GM04503 (cell line): Measurements from ENCODE around the gene AFAP1L2.

Experiments
- DNase-seq: peaks from one replicate; pipeline ENCODE4 v3.0.0-alpha.2; 2012; ENCODE audit warnings: low read depth

Gene AFAP1L2

DNA sequence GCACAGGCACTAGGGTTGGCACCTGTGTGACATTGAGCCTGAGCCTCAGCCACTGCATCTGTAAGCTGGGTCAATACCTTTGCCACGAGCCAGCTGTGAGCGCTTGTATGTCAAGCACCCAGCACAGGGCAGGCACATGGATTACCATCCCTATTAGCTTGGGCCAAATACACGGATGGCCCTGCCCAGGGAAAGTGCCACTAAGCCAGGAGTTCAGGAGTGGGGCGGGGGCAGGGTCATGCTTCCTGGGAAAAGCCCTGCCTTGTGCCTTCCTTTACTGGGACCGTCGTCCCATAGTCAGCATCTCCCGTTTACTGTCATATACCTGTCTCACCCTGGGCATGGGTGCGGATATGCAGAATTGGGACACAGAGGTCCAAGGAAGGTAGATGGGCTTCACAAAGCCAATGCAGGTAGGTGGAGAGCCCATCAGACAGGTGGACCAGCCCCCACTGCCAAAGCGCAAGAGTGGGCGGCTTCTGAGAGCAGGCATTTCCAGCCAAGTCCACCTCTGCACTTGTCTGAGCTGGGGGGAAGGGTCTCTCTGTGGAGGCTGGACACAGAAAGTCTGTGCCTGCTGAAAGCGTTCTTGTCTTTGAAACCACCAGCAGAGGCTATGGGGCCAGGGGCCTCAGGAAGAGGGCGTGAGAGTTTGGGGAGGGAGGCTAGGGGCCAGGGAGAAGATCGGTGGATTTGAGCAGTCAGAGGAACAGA, 92.6 kb downstream of the AFAP1L2 start:
- no peak for DNase-seq

DNA sequence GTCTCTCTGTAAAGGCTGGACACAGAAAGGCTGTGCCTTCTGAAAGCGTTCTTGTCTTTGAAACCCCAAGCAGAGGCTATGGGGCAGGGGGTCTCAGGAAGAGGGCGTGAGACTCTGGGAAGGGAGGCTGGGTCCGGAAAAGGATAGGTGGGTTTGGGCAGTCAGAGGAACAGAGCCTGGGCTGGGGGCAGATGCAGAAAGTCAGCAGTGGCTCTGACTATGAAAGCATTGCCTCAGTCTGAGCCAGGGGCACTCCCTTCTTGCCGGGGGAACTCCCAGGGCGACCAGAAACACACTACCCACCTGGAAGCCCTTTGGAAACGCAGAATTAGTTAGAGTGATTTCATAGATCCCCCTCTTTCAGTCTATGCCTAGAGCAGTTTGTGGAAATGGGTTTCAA, 93.3 kb downstream of the AFAP1L2 start:
- no peak for DNase-seq

DNA sequence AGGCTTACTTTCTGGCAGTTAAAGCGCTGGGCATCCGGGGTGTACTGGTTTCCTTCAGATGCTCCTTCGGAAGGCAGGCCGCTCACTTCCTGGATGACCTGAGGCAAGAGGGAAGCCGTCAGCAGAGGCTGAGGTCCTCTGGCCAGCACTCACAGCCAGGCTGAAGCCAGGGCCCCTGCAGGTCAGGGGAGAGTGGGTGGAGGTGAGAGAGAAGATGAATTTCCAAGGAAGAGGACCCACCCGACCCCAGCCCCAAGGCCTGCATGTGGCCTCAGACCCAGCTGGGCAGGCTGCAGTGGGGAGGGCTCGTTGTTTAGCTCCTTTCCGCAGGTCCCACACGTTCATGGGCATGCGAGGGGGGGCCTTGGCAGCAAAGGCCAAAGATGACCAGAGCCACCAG, 94.0 kb downstream of the AFAP1L2 start:
- DNase-seq, result no peak

DNA sequence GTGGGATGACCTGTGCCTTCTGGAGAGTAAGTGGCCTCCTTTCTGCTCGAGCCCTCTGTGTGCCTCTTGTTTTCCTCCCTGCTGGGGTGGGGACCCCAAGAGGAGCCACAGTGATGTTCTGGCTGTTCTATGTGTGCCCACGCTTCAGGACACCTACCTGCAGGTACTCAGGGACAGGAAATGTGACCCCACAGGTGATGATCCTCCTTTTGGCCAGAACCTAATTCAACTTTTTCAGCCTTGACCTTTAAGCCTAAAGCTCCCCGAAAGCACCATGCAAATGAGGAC, 95.0 kb downstream of the AFAP1L2 start:
- DNase-seq, result no peak

DNA sequence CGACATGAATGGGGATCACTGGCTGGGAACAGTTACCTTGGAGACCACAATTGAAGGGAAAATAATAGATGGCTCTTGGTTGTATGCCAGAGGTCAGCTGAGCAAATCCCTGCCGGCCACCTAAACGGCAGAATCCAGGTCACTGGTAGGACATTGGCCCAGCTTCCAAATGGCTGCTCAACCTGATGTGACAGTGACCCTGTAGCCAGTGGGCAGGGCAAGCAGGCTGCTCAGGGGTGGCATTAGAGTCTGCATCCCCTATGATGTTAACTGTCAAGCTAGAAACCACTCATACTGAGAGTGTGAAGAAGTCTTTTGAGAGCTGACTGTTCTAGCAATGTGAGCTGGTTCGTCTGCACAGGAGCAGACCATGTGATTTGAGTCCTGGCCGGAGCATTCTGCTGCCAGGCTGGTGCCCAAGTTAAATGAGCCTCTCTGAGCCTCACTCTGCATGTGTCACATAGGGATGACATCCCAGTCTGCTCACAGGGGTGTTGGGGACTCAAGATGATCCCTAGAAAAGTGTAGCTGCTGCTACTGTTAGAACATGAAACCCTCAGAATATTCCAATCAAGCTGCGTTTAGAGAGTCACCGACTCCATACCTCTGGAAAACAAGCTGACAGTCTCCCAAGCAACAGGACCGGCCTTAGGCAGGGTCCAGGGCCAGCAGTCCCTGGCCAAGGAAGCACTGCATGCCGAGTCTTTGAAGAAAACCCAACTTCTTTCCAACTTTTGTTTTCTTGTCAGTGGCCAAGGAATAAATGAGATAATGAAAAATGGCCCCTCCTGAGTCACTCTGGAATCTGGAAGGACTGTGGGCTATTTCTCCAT, 95.6 kb downstream of the AFAP1L2 start:
- DNase-seq, result peak; percentile 16

DNA sequence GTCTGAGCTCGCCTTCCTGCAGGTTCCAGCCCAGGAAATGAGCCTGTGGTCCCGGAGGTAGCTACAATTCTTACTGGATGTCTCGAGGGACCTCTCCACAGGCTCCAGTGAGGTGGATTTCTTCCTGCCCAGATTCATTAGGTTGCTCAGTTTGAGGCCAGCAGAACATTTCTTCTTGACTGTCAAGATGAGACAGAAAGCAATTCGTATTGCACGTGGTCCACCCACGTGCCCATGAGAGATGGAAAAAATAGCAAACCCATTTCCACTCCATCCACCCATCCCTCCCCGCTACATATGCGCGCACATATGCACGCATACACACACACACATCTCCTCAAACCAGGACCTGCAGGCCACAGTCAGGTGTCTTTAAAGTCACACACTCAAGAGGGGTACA, 96.6 kb downstream of the AFAP1L2 start:
- no peak for DNase-seq

DNA sequence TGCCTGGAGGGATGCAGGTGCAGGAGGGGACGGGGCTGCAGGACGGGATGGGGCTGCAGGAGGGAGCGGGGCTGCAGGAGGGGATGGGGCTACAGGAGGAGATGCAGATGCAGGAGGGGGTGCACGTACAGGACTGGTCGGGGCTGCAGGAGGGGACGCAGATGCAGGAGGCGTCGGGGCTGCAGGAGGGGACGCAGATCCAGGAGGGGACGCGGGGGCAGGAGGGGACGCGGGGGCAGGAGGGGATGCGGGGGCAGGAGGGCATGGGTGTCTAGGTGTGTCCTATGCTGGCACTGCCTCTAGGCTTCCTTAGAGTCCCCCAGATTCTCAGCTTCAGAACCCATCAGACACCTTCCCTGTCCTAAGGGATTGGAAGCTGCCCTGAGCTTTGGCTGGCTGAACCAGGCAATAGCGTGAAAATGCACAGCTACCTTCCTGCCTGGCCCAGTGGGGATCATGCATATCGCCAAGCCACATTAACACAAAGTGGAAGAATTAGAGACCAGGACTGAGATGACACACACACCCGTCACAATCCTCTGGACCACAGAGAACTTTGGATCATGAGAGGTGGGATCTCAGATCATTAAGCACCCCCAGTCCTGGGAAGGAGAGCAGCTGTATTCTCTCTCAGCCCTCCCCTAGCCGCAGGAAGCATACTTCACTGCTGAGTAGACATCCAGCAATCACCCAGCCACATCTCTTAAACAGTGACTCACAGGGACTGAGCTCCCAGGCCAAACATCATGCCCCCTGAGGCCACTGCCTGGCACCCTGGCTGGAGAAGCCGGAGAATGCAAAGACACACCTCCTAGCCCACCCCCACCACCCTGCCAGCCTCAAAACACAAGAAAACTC, 98.0 kb downstream of the AFAP1L2 start:
- DNase-seq, result peak; percentile 84

DNA sequence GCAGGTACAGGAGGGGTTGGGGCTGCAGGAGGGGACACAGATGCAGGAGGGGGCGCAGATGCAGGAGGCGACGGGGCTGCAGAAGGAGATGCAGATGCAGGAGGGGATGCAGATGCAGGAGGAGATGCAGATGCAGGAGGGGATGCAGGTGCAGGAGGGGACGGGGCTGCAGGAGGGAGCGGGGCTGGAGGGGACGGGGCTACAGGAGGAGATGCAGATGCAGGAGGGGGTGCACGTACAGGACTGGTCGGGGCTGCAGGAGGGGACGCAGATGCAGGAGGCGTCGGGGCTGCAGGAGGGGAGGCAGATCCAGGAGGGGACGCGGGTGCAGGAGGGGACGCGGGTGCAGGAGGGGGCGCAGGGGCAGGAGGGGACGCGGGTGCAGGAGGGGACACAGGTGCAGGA, 98.8 kb downstream of the AFAP1L2 start:
- no peak for DNase-seq

DNA sequence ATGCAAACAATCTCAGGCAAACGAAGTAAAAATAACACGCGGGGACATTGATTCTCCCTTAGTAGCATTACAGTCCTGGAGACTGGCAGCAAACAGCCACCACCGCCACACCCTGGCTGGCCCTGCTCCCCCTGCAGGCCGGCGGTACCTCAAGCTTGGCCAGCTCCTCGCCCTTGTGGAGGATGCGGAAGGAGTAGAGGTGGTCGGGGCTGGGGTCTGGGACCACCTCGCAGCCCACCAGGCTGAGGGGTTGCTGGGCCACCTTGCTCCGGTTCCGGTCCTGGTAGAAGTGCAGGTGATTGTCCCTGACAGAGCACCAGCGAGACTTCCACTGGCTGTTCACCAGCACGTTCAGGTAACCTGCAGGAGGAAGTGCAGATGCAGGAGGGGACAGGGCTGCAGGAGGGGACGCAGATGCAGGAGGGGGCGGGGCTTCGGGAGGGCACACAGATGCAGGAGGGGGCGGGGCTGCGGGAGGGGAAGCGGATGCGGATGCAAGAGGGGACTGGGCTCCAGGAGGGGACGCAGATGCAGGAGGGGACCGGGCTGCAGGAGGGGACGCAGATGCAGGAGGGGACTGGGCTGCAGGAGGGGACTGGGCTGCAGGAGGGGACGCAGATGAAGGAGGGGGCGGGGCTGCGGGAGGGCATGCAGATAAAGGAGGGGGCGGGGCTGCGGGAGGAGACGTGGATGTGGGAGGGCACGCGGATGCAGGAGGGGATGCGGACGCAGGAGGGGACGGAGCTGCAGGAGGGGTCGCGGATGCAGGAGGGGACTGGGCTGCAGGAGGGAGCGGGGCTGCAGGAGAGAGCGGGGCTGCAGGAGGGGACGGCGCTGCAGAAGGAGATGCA, 99.5 kb downstream of the AFAP1L2 start:
- no peak for DNase-seq

DNA sequence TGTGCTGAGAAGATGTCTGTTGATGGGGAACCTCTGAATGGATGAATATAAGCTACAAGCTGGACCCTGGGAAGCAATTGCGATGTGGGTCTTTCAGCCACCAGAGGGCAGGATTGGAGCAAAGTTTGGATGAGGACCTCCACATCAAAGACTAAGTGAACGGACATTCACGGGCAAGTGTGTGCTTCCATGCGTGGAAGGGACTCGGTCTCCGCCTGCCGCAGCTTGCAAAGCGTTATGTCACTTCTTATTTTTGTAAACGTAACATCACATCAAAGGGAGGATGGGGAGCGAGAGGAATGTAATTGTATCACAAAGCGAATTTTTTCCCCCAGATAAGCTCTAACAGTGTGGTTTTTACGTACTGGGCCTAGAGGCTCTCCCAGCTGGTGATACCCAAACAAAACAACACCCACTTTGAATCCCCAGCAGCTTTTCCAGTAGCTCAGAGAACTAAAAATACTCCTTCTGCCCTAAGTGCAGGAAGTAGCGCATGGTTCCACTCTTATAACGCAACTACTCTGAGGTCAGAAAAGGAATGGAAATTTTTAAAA, 100.2 kb downstream of the AFAP1L2 start:
- peak; percentile 46 for DNase-seq

DNA sequence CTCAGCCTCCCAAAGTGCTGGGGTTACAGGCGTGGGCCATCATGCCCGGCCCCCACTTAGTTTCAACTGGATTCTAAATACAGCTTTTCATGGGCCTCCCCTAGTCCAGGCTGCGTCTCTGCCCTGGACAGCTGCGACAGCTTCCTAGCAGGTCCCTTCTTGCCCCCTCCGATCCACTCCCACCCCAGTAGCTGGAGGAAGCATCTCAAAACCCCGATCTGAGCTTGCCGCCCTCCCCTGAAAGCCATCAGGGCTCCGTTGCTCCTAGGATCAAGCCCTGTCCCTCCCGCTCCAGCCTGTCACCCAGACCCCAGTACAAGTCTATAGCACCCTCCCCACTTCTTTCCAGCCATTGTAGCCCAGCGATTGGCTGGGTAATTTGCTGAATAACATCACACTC, 100.7 kb downstream of the AFAP1L2 start:
- no peak for DNase-seq

DNA sequence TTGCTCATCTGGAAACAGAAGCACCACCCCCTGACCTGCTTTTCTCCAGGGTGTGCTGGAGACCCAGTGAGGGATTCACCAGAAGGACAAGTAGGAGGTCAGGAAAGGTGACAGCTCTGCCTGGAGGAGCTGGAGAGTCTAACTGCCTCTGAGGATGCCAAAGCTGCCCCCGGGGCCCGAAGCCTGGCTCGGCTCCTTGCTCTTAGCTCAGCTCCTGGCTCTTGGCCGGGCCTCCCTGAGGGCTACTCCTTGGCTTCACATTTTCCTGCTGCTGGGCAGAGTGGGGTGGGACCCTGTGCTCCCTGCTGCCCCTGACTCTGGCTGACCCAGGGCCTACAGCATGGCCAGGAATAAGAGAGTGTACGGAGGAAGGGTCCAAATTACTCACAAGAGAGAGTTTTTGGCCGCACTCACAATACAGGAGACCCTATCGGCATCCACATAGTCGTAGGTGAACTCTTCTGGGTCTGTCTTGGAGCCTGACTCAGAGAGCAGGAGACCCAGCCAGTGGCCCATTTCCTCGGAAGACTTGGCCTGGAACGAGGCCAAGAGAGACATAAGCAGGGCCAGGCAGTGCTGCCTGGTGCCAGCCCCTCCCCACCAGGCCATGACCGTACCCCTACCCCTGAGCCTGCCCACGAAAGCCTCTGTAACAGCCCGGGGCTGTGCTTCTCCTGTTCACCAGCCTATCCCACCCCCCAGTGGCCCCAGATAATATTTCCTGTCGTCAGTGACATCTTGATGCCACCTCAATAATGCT, 102.2 kb downstream of the AFAP1L2 start:
- DNase-seq, result no peak

DNA sequence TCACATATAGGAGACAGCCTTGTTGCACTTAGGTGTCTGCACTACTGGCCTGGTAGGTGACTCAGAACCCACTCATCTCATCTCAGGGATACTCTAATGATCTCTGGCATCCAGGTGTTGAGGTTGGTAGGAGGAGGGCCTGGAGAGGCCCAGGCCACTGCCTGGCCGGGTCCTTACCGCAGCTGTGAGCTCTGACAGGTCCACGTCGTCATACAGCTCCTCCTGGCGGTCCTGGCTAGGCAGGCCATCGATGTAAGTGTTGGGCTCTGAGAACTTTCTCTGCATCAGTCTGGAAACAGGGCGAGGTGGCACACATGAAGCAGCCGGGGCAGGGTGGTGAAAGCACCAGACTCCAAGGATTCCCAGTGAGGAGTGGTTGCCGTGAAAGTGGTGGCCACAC, 103.1 kb downstream of the AFAP1L2 start:
- DNase-seq, result no peak

DNA sequence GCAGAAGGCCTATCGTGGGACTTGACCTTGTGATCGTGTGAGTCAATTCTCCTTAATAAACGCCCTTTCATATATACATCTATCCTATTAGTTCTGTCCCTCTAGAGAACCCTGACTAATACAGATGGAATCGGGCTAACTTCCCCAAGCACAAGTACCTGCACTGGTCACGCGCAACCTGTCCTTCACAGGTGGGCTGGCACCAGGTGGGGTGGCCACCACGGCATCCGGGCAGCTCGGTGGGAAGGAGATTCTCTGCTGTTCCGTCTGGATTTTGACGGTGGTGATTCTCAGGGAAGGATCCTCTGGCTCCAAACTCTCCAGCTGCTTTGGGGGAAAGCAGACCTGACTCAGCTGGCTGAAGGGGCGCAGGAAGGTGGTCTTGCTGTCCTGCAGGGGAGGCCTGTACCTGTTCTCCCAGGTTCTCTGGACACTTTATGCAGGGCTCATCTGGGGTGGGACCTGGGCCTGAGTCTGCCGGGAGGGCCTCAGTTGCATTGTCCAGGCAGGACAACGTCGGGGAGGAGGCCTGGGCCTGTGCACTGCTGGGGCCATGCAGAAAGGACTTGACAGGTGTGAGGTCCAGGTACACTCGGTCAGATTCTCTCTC, 104.2 kb downstream of the AFAP1L2 start:
- no peak for DNase-seq

DNA sequence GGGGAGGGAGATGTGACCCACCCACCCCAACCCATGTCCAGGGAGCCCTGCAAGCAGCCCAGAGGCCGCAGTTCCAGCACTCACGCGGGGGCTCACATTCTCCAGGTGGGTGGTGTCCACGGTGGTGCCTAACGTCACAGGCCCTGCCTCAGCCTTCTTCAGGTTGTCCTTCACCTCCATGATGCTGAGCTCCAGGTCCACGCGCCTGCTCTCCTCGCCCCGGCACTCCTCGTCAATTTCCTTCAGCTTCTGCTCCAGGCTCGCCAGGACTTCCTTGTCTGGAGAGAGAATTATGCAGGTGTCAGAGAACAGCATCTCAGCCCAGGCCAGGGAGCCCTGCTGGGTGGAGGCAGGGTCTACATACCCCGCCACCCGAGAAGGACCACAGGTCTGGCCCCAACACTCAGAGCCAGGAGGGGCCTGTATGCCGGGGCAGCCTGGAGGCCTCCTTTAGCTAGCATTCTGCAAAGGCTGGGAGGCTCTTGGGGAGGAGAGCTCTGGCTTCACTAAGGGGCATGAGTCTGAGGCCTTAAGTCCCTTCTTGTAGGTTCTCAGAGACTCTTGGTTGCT, 107.1 kb downstream of the AFAP1L2 start:
- no peak for DNase-seq

DNA sequence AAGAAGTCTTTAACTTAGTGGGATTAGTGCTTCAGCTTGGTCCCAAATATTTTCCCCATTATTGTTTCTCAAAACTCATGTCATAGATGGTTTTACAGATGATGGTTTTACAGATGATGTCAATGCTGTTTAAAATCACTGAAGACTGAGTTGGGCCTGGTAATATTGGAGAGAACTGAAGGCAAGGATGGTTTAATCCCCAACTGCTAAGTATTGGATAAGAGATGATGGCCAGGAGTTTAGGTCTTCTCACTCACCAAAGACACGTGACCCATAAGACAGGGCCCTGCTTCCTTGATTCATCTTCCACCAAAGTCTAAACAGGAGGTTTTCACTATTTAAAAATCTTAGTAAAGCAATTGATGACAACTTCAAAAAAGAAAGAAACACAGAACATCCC, 108.9 kb downstream of the AFAP1L2 start:
- DNase-seq, result no peak

DNA sequence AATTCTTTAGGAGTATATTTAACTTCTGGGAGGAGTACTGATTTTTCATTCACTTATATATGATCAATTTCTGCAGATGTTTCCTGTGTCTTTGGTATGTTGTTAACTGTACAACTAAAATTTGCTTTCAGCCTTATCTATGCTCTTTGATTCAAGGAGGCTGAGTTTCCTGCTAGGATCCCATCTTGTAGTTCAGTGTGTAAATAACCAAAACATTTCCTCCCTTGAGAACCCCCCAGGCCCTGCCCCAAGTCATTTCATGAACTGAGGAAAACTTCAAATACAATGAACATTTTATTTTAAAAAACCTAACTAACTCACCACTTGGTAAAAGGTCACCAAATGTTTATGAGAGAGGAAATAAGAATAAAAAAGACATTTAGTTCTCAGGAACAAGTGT, 109.8 kb downstream of the AFAP1L2 start:
- DNase-seq, result no peak

DNA sequence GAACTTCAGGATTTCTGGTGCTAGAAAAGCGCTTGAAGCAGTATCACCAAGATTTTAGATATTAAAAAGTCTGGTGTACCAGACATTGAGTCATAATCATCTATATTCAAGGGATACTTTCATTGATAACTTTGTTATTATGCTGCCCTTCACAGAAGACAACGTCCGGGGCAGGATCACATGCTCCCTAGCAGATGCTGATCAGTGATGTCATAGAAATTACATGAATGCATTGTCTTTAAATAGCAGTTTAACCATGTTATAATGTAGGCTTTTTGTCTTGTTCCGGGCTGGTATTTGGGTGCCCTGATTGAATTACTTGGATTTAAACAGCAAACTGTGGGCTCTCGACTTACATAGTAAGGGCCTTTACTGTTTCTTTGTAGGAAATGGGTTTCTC, 111.2 kb downstream of the AFAP1L2 start:
- no peak for DNase-seq

DNA sequence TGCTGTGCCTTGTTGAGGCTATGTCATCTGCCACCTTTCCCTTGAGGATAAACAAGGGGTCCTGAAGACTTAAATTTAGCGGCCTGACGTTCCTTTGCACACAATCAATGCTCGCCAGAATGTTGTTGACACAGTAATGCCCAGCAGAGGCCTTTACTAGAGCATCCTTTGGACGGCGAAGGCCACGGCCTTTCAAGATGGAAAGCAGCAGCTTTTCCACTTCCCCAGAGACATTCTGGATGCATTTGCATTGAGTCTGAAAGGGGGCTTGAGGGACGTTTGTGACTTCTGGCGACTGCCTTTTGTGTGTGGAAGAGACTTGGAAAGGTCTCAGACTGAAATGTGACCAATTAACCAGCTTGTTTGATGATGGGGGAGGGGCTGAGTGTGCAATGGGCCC, 112.8 kb downstream of the AFAP1L2 start:
- DNase-seq, result no peak

DNA sequence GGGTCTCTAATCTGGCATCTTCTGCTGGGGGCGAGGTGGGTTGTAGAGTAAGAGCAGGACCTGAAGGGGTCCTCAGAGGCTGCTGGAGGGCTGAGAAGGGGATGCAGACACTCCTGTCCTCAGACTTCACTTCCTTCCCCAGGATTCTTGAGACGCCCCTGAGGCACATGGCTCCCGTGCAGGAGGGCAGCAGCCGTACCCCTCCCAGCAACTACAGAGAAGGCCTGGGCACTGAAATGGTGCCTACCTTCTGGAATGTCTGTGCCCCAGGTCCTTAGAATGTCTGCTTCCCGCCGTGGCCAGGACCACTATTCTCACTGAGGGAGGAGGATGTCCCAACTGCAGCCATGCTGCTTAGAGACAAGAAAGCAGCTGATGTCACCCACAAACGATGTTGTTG, 113.2 kb downstream of the AFAP1L2 start:
- no peak for DNase-seq
